ENCODE data around the gene PRX. TPM values are rescaled to one million over a fixed set of nuclear protein-coding genes. Genes with fewer than 3 reads are reported as not detected.

Gene PRX
- total and polyA plus RNA-seq, 2 experiments from 2014 or later: 0.54 to 3.8 TPM

- Histone ChIP-seq H3K27me3 (replicated peaks; ENCODE audit: insufficient read depth) (no peaks in the 10 kb centered on the region), H3F3A (ENCODE audit: insufficient read depth) (no peaks in the 10 kb centered on the region), H3K79me2 (ENCODE audit: insufficient read depth) (no peaks in the 10 kb centered on the region), H3K4me1 (ENCODE audit: insufficient read depth) (no peaks in the 10 kb centered on the region), H3K9me2 (ENCODE audit: insufficient read depth) (no peaks in the 10 kb centered on the region), H3K4me3 (no peak overlapping the region), H3K9me3 (ENCODE audit: low read depth) (no peaks in the 10 kb centered on the region), H4K20me1 (ENCODE audit: insufficient read depth) (no peaks in the 10 kb centered on the region), H2AFZ (no peak overlapping the region), H3K9ac (no peak overlapping the region), H3K27ac (no peak overlapping the region), H3K4me2 (ENCODE audit: unreplicated experiment) (no peak overlapping the region), H3K36me3 (ENCODE audit: low read depth) (no peaks in the 10 kb centered on the region)
- DNase-seq: no peak
- whole genome bisulfite sequencing, 2 experiments (ENCODE audit: low coverage in 1 of 2, low lambda C conversion rate in 2 of 2, missing lambda C conversion rate in 2 of 2): 82 to 84% methylated on average over 18 to 41 of the region's 41 CpGs
- TF ChIP-seq EZH2 (IDR thresholded peaks at IDR 0.05; ENCODE audit: insufficient read depth, poor library complexity, severe bottlenecking) (no peak), EZH2phosphoT487 (IDR thresholded peaks at IDR 0.05; ENCODE audit: insufficient read depth, low read depth) (no peak)
- in situ Hi-C loops (cut with MboI): no loop called here
Observed at GRCh38 chr19:40393894-40394815, 19.0 kb downstream of the PRX start.

GRCh38 chr19:40392894-40393517, 20.2 kb downstream of the PRX start:
- no peak overlapping the region for H2AFZ ChIP-seq
- TF ChIP-seq EZH2phosphoT487 (IDR thresholded peaks at IDR 0.05; ENCODE audit: insufficient read depth, low read depth) (no peak), EZH2 (IDR thresholded peaks at IDR 0.05; ENCODE audit: insufficient read depth, poor library complexity, severe bottlenecking) (no peak)
- no peak overlapping the region for H3K9ac ChIP-seq
- no peaks in the 10 kb centered on the region for H3K27me3 ChIP-seq (replicated peaks; ENCODE audit: insufficient read depth)
- H4K20me1 ChIP-seq (ENCODE audit: insufficient read depth): no peaks in the 10 kb centered on the region
- H3K9me2 ChIP-seq (ENCODE audit: insufficient read depth): no peaks in the 10 kb centered on the region
- 59 to 62% methylated on average over 9 of the region's 9 CpGs for WGBS, 2 experiments (ENCODE audit: low coverage in 1 of 2, low lambda C conversion rate in 2 of 2, missing lambda C conversion rate in 2 of 2)
- H3K4me1 ChIP-seq (ENCODE audit: insufficient read depth): no peaks in the 10 kb centered on the region
- H3K4me2 ChIP-seq (ENCODE audit: unreplicated experiment): no peak overlapping the region
- H3K4me3 ChIP-seq: no peak overlapping the region
- no peaks in the 10 kb centered on the region for H3K36me3 ChIP-seq (ENCODE audit: low read depth)
- DNase-seq: no peak
- H3F3A ChIP-seq (ENCODE audit: insufficient read depth): no peaks in the 10 kb centered on the region
- H3K27ac ChIP-seq: no peak overlapping the region
- no peaks in the 10 kb centered on the region for H3K79me2 ChIP-seq (ENCODE audit: insufficient read depth)
- no peaks in the 10 kb centered on the region for H3K9me3 ChIP-seq (ENCODE audit: low read depth)
- in situ Hi-C loops (cut with MboI): no loop called here

- Histone ChIP-seq H3K4me1 (ENCODE audit: insufficient read depth) (no peaks in the 10 kb centered on the region), H2AFZ (no peak overlapping the region), H3K4me3 (no peak overlapping the region), H4K20me1 (ENCODE audit: insufficient read depth) (no peaks in the 10 kb centered on the region), H3K9me2 (ENCODE audit: insufficient read depth) (no peaks in the 10 kb centered on the region), H3K4me2 (ENCODE audit: unreplicated experiment) (no peak overlapping the region), H3K36me3 (ENCODE audit: low read depth) (no peaks in the 10 kb centered on the region), H3K27me3 (replicated peaks; ENCODE audit: insufficient read depth) (no peaks in the 10 kb centered on the region), H3F3A (ENCODE audit: insufficient read depth) (no peaks in the 10 kb centered on the region), H3K9me3 (ENCODE audit: low read depth) (no peaks in the 10 kb centered on the region), H3K79me2 (ENCODE audit: insufficient read depth) (no peaks in the 10 kb centered on the region), H3K9ac (no peak overlapping the region), H3K27ac (no peak overlapping the region)
- in situ Hi-C loops (cut with MboI): no loop called here
- TF ChIP-seq EZH2phosphoT487 (IDR thresholded peaks at IDR 0.05; ENCODE audit: insufficient read depth, low read depth) (no peak), EZH2 (IDR thresholded peaks at IDR 0.05; ENCODE audit: insufficient read depth, poor library complexity, severe bottlenecking) (no peak)
- no peak for DNase-seq
- 59 to 66% methylated on average over 6 to 8 of the region's 8 CpGs for WGBS, 2 experiments (ENCODE audit: low coverage in 1 of 2, low lambda C conversion rate in 2 of 2, missing lambda C conversion rate in 2 of 2)
Observed at GRCh38 chr19:40392123-40392522, 21.1 kb downstream of the PRX start.

GRCh38 chr19:40390084-40390742, 23.0 kb downstream of the PRX start, which contains the start of gene HIPK4:
Gene HIPK4 (minus strand): TSS chr19:40390181. CDS start chr19:40389902, 279 bp downstream.
- H3K27ac ChIP-seq: no peak within 1 kb of the TSS
- no peak within 1 kb of the TSS for H3K4me2 ChIP-seq (ENCODE audit: unreplicated experiment)
- no peaks in the 10 kb centered on the region for H3K27me3 ChIP-seq (replicated peaks; ENCODE audit: insufficient read depth)
- TF ChIP-seq EZH2phosphoT487 (IDR thresholded peaks at IDR 0.05; ENCODE audit: insufficient read depth, low read depth): no peak
- no peak for TF ChIP-seq EZH2 (IDR thresholded peaks at IDR 0.05; ENCODE audit: insufficient read depth, poor library complexity, severe bottlenecking)
- in situ Hi-C loops (cut with MboI): no loop called here
- 75 to 76% methylated on average over 10 of the region's 10 CpGs for WGBS, 2 experiments (ENCODE audit: low coverage in 1 of 2, low lambda C conversion rate in 2 of 2, missing lambda C conversion rate in 2 of 2)
- H3K9me3 ChIP-seq (ENCODE audit: low read depth): no peaks in the 10 kb centered on the region
- H3K36me3 ChIP-seq (ENCODE audit: low read depth): no peaks in the 10 kb centered on the region
- no peak within 1 kb of the TSS for H2AFZ ChIP-seq
- H3K9ac ChIP-seq: no peak within 1 kb of the TSS
- no peaks in the 10 kb centered on the region for H3F3A ChIP-seq (ENCODE audit: insufficient read depth)
- no peaks in the 10 kb centered on the region for H3K79me2 ChIP-seq (ENCODE audit: insufficient read depth)
- no peaks in the 10 kb centered on the region for H3K4me1 ChIP-seq (ENCODE audit: insufficient read depth)
- no peak for DNase-seq
- H3K9me2 ChIP-seq (ENCODE audit: insufficient read depth): no peaks in the 10 kb centered on the region
- H3K4me3 ChIP-seq: no peak within 1 kb of the TSS
- H4K20me1 ChIP-seq (ENCODE audit: insufficient read depth): no peaks in the 10 kb centered on the region
